ENCODE results near the gene WDR43.

WDR43 gene

DNA sequence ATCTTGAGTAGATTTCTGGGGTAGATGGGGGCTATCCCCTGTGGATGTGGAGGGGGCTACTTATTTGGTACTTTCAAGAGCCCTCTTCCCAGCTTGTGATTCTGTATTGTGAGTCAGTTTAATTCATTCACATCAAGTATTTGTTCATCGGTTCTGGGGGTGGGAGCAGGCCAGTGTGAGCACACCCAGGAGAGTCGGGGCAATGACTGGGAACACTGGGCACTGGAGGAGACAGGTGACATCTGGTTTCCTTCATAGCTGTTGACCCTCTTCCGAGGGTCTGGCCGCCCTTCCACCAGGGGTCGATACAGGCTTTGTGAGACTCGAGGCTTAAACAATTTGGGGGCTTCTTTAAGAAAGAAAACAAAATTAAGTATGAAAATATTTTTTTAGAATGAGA is 84.1 kb downstream of the WDR43 start:
- no peak for DNase-seq (ENCODE audit: low read depth)
- TF ChIP-seq, protein P1, sequence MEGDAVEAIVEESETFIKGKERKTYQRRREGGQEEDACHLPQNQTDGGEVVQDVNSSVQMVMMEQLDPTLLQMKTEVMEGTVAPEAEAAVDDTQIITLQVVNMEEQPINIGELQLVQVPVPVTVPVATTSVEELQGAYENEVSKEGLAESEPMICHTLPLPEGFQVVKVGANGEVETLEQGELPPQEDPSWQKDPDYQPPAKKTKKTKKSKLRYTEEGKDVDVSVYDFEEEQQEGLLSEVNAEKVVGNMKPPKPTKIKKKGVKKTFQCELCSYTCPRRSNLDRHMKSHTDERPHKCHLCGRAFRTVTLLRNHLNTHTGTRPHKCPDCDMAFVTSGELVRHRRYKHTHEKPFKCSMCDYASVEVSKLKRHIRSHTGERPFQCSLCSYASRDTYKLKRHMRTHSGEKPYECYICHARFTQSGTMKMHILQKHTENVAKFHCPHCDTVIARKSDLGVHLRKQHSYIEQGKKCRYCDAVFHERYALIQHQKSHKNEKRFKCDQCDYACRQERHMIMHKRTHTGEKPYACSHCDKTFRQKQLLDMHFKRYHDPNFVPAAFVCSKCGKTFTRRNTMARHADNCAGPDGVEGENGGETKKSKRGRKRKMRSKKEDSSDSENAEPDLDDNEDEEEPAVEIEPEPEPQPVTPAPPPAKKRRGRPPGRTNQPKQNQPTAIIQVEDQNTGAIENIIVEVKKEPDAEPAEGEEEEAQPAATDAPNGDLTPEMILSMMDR (conservative IDR thresholded peaks at IDR 0.05; ENCODE audit: control insufficient read depth, insufficient read depth, low read depth, low read length): no peak
- H3K4me3 ChIP-seq (ENCODE audit: control insufficient read depth, low read depth, low read length): no peak overlapping the region

DNA sequence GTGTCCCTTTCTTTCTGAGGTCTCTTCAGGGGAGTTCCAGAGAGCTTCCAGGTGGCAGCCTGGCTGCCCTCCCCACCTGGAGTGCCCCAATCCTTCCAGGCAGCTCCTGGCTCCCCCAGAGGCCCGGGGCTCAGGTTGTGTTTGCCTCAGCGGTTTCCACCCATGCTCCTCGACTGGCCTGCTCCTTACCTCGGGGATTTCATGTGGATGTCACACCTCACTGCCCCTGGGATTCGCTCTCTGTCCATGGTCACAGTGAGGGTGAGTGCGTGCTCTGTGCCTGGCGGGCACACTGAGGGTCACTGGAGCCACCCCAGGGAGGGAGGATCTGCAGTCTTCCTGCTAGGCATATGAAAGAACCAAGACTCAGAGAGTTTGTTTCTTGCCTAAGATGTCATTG is 84.6 kb downstream of the WDR43 start:
- DNase-seq (ENCODE audit: low read depth): no peak
- TF ChIP-seq, protein P1 (conservative IDR thresholded peaks at IDR 0.05; ENCODE audit: control insufficient read depth, insufficient read depth, low read depth, low read length): no peak
- no peak overlapping the region for H3K4me3 ChIP-seq (ENCODE audit: control insufficient read depth, low read depth, low read length)

DNA sequence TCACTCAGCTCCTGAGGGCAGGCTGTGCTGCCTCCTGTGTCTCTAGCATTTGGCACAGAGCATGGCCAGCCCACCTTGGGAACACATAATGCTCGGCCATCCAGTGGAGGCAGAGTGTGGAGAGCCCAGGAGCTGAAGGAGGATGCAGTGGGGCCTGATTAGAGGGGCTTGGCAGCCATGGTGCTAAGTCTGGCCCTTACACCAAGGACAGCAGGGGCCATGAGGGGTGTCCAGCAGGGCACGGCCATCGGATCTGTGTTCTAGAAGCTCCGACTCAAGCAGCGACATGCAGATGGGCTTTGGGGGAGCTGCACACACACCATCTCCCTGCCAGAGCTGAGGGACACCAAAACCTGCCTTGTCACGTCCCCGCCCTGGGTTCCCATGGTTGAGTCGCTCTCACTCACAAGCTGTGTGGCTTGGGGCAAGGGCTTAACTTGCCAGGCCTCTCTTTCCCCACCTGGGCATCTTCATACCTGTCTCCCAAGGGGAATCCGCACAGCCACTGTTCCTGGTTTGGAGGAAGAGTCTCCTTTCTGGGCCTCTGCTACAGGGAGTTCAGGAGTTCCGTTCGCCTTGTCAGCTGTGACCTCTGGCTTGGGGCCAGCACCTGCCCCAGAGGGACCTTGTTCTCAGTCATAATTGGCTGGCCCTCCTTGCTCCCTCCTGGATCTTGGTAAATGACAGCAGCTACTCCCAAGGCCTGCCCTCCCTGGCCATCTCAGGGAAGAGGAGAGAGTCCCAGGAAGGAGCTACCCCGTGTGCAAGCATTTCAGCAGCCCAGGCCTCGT is 85.3 kb downstream of the WDR43 start:
- no peak overlapping the region for H3K4me3 ChIP-seq (ENCODE audit: control insufficient read depth, low read depth, low read length)
- DNase-seq (ENCODE audit: low read depth): no peak
- TF ChIP-seq, protein P1 (conservative IDR thresholded peaks at IDR 0.05; ENCODE audit: control insufficient read depth, insufficient read depth, low read depth, low read length): no peak

GRCh38 chr2:28980368-28981015 is 86.0 kb downstream of the WDR43 start:
- no peak for DNase-seq (ENCODE audit: low read depth)
- TF ChIP-seq, protein P1 (conservative IDR thresholded peaks at IDR 0.05; ENCODE audit: control insufficient read depth, insufficient read depth, low read depth, low read length): no peak
- no peak overlapping the region for H3K4me3 ChIP-seq (ENCODE audit: control insufficient read depth, low read depth, low read length)

GRCh38 chr2:28981016-28981441 is 86.6 kb downstream of the WDR43 start, which contains the start of gene TOGARAM2:
Gene TOGARAM2, plus strand, starts transcription at chr2:28981298. Its CDS starts 13,537 bp downstream, at chr2:28994835.
- no peak for DNase-seq (ENCODE audit: low read depth)
- no peak within 1 kb of the TSS for H3K4me3 ChIP-seq (ENCODE audit: control insufficient read depth, low read depth, low read length)
- TF ChIP-seq, protein P1 (conservative IDR thresholded peaks at IDR 0.05; ENCODE audit: control insufficient read depth, insufficient read depth, low read depth, low read length): no peak

DNA sequence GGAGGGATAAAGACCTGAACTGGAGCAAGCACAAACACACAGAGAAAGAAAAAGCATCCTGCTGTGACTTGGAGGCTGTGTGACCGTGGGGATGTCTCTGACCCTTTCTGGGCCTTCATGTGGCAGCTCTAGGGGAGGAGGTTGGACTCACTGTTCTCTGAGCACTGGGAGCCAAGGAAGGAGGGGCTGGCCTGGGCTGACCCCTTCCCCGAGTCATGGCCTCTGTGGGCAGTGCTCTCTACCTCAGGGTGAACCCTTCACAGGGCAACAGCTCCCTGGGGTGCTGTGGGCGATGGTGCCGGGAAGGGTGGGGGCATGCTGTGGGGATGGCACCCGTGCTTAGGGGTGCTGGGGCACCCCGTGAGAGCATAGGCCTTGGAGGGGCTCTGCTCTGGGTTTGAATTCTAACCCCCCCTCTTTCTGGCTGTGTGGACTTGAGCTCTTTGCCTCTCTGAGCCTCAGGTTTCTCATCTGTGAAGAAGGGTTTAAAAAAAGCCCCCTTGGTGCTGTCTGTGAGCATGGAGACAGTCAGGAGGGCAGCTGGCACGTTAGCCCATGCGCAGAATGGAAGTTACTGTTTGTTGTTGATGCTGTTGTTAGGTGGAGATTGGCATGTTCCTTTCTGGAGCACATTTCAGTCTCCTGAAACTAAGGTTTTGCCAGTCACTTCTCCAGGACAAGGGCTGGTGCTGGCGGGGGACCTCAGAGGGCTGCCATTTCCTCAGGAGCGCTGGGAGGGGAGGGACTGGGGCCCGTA is 87.3 kb downstream of the WDR43 start:
- no peak overlapping the region for H3K4me3 ChIP-seq (ENCODE audit: control insufficient read depth, low read depth, low read length)
- TF ChIP-seq, protein P1 (conservative IDR thresholded peaks at IDR 0.05; ENCODE audit: control insufficient read depth, insufficient read depth, low read depth, low read length): no peak
- no peak for DNase-seq (ENCODE audit: low read depth)
